OCI-LY7 (cell line): ENCODE results near the gene CPZ. TPM values are rescaled to one million over a fixed set of nuclear protein-coding genes. Genes with fewer than 3 reads are reported as not detected.

Experiments
- BruUV-seq: library from RNA; stranded (reverse); fragments of 400-500 nt; replicated peaks from 2 replicates; lab custom pipeline; 2021; lab: Mats Ljungman, UMichigan
- CTCF ChIA-PET: fragments of 300-600 bp; sonication (Branson Sonifier 250); formaldehyde crosslinking; loops from one replicate; lab custom pipeline; 2022; ENCODE audit warnings: antibody characterized with exemption; ENCODE audit not compliant: unreplicated experiment; lab: Charles Lee
- POLR2A ChIA-PET: fragments of 300-600 bp; sonication (Branson Sonifier 250); formaldehyde crosslinking; loops from one replicate; lab custom pipeline; 2022; ENCODE audit warnings: antibody characterized with exemption; lab: Charles Lee
- DNase-seq: peaks from one replicate; pipeline ENCODE4 v3.0.0-alpha.2; 2015; ENCODE audit warnings: low spot score
- H2AFZ ChIP-seq: fragments of 200-600 bp; sonication (generic), shearing (Covaris generic); 2 replicates; pipeline ENCODE4 v1.6.1; 2014; ENCODE audit warnings: mild to moderate bottlenecking, antibody characterized with exemption, low read length, moderate library complexity
- H3K27ac ChIP-seq: fragments of 200-600 bp; sonication (generic); 2 replicates; pipeline ENCODE4 v1.5.1; 2014; ENCODE audit warnings: mixed run types, low read depth, mild to moderate bottlenecking, moderate library complexity, low read length, inconsistent platforms; ENCODE audit not compliant: poor library complexity, severe bottlenecking
- H3K36me3 ChIP-seq: fragments of 200-600 bp; sonication (generic); 2 replicates; pipeline ENCODE4 v1.6.1; 2014; ENCODE audit warnings: mild to moderate bottlenecking, antibody characterized with exemption, low read length, moderate library complexity, mixed read lengths; ENCODE audit not compliant: insufficient read depth
- H3K4me1 ChIP-seq: fragments of 200-600 bp; sonication (generic); 2 replicates; pipeline ENCODE4 v1.5.1; 2014; ENCODE audit warnings: mild to moderate bottlenecking, low read length; ENCODE audit not compliant: insufficient read depth, poor library complexity, severe bottlenecking
- H3K4me2 ChIP-seq: fragments of 200-600 bp; sonication (generic); 2 replicates; pipeline ENCODE4 v1.6.1; 2014; ENCODE audit warnings: mild to moderate bottlenecking, low read length
- H3K4me3 ChIP-seq: fragments of 200-600 bp; sonication (generic); 2 replicates; pipeline ENCODE4 v1.5.1; 2014; ENCODE audit warnings: mild to moderate bottlenecking, low read depth, low read length; ENCODE audit not compliant: poor library complexity, severe bottlenecking
- H3K79me2 ChIP-seq: fragments of 200-600 bp; sonication (generic); 2 replicates; pipeline ENCODE4 v1.6.1; 2016; ENCODE audit warnings: low read depth, mild to moderate bottlenecking, low read length, moderate library complexity, mixed read lengths; ENCODE audit not compliant: insufficient read depth
- H3K9me2 ChIP-seq: fragments of 200-600 bp; sonication (generic); 2 replicates; pipeline ENCODE4 v1.6.1; 2016; ENCODE audit warnings: mild to moderate bottlenecking, low read length, mixed read lengths; ENCODE audit not compliant: insufficient read depth
- H3K9me3 ChIP-seq: fragments of 200-600 bp; sonication (generic); 2 replicates; pipeline ENCODE4 v1.6.1; 2014; ENCODE audit warnings: mild to moderate bottlenecking, mixed run types, low read length, mixed read lengths
- H4K20me1 ChIP-seq: fragments of 200-600 bp; sonication (generic); 2 replicates; pipeline ENCODE4 v1.6.1; 2014; ENCODE audit warnings: mild to moderate bottlenecking, antibody characterized with exemption, low read length, moderate library complexity, mixed read lengths; ENCODE audit not compliant: insufficient read depth
- EZH2phosphoT487 ChIP-seq: fragments of 200-600 bp; sonication (generic); IDR thresholded peaks from 2 replicates; pipeline ENCODE4 v1.6.1; 2018; ENCODE audit warnings: low read depth, borderline replicate concordance, mild to moderate bottlenecking, mixed run types, antibody characterized with exemption, low read length, moderate library complexity, mixed read lengths
- intact Hi-C: fragments of 100-400 bp; cut with micrococcal nuclease; formaldehyde crosslinking; loops from one replicate; pipeline ENCODE4 v1.10.0; 2022; ENCODE audit not compliant: unreplicated experiment
- total RNA-seq, 2 experiments: library from RNA; depleted of rRNA in 1 of 2; stranded (reverse); fragments of >200 nt in 1 of 2; shearing (Covaris generic) in 1 of 2; gene quantifications; 2 replicates each; pipeline ENCODE4 v1.2.3, GENCODE V29; 2014 to 2022
- TF ChIP-seq, protein P1 (sequence below): fragments of 200-600 bp; sonication (generic); conservative IDR thresholded peaks from 2 replicates; pipeline ENCODE4 v1.5.1; 2014; ENCODE audit warnings: mild to moderate bottlenecking, antibody characterized with exemption, low read length, moderate library complexity, mixed read lengths

The CPZ gene
- total RNA-seq, 2 experiments from 2014 or later = not detected

DNA sequence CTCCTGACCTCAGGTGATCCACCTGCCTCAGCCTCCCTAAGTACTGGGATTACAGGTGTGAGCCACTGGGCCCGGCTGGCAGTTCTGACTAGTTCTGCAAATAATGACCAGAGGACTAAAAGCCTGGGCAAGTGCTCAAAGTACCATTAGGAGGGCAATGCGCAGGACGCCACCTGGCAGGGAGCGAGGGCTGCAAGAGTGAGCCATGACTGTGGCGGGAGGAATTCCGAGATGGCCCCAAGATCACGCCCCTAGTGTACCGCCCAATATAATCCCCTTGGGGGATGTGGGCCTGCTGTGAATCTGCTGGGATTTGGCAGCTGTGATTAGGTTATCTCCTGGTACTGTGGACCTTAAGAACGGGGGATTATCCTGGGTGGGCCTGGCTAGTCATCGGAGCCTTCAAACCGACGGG, 38.6 kb upstream of the CPZ start:
- no peak for DNase-seq
- H4K20me1 ChIP-seq = no peaks in the 10 kb centered on the region
- no TSS peak for BruUV-seq
- no peaks in the 10 kb centered on the region for H3K9me3 ChIP-seq
- intact Hi-C loops = no loop called here
- H3K9me2 ChIP-seq = no peaks in the 10 kb centered on the region
- ChIA-PET POLR2A (no interaction called here), CTCF (no interaction called here)
- H3K4me1 ChIP-seq = no peaks in the 10 kb centered on the region
- no peaks in the 10 kb centered on the region for H3K36me3 ChIP-seq
- TF ChIP-seq EZH2phosphoT487 = no peak
- H3K27ac ChIP-seq = no peak overlapping the region
- H3K4me3 ChIP-seq = no peak overlapping the region
- no peak overlapping the region for H2AFZ ChIP-seq
- no peak overlapping the region for H3K4me2 ChIP-seq
- H3K79me2 ChIP-seq = no peaks in the 10 kb centered on the region

DNA sequence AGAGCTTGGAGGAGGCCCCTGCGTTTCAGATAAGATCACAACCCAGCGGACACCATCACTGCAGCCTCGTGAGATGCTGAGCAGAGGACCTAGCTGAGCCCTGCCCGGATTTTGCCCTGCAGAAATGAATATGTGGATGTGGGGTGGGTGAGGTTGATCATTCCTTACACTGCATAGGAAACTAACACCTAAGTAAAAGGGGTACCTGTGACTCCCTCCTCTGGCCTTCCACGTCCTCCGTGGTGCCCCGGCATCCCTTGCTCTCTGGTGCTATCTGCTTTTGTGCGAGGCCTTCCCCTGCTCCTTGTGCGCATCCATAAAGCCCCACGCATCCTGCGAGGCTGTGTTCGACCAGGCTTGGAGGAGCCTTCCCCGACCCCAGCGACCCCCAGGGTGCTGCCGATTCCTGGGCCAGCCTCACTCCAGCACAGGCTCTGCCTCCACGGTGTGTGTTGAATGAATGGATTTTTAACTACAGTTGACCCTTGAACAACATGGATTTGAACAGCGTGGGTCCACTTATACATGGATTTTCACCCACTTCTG, 37.9 kb upstream of the CPZ start:
- TF ChIP-seq, protein P1, sequence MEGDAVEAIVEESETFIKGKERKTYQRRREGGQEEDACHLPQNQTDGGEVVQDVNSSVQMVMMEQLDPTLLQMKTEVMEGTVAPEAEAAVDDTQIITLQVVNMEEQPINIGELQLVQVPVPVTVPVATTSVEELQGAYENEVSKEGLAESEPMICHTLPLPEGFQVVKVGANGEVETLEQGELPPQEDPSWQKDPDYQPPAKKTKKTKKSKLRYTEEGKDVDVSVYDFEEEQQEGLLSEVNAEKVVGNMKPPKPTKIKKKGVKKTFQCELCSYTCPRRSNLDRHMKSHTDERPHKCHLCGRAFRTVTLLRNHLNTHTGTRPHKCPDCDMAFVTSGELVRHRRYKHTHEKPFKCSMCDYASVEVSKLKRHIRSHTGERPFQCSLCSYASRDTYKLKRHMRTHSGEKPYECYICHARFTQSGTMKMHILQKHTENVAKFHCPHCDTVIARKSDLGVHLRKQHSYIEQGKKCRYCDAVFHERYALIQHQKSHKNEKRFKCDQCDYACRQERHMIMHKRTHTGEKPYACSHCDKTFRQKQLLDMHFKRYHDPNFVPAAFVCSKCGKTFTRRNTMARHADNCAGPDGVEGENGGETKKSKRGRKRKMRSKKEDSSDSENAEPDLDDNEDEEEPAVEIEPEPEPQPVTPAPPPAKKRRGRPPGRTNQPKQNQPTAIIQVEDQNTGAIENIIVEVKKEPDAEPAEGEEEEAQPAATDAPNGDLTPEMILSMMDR = no peak
- TF ChIP-seq EZH2phosphoT487 = no peak
- intact Hi-C loops = no loop called here
- BruUV-seq = no TSS peak
- no peak overlapping the region for H3K4me2 ChIP-seq
- H3K9me2 ChIP-seq = no peaks in the 10 kb centered on the region
- ChIA-PET CTCF (no interaction called here), POLR2A (no interaction called here)
- H3K79me2 ChIP-seq = no peaks in the 10 kb centered on the region
- H2AFZ ChIP-seq = no peak overlapping the region
- H4K20me1 ChIP-seq = no peaks in the 10 kb centered on the region
- no peaks in the 10 kb centered on the region for H3K9me3 ChIP-seq
- no peaks in the 10 kb centered on the region for H3K36me3 ChIP-seq
- H3K27ac ChIP-seq = no peak overlapping the region
- H3K4me3 ChIP-seq = no peak overlapping the region
- no peak for DNase-seq
- no peaks in the 10 kb centered on the region for H3K4me1 ChIP-seq

DNA sequence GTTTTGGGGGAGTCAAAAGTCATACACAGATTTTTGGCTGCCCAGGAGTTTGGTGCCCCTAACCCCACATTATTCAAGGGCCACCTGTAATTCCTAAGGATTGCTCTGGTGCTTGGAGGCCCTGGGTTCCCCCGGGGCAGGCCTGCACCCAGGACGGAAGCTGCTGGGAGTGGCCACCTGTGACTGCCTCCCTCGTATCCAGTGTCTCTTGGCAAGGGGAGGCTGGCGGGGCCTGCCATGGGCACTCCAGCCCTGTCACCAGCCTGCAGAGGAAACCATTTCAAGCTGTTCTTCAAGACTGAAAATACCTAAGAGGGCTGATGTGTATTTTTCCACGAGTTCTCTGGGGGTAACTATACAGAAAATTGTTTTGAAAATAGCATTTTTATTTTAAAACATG, 36.8 kb upstream of the CPZ start:
- no TSS peak for BruUV-seq
- TF ChIP-seq EZH2phosphoT487 = no peak
- TF ChIP-seq, protein P1 = no peak
- intact Hi-C loops = no loop called here
- no peaks in the 10 kb centered on the region for H4K20me1 ChIP-seq
- ChIA-PET POLR2A (no interaction called here), CTCF (no interaction called here)
- no peak for DNase-seq
- no peaks in the 10 kb centered on the region for H3K79me2 ChIP-seq
- H3K36me3 ChIP-seq = no peaks in the 10 kb centered on the region
- H3K4me1 ChIP-seq = no peaks in the 10 kb centered on the region
- no peak overlapping the region for H2AFZ ChIP-seq
- H3K4me2 ChIP-seq = no peak overlapping the region
- no peaks in the 10 kb centered on the region for H3K9me3 ChIP-seq
- no peak overlapping the region for H3K27ac ChIP-seq
- no peaks in the 10 kb centered on the region for H3K9me2 ChIP-seq
- no peak overlapping the region for H3K4me3 ChIP-seq
